Myocyte (in vitro differentiated cells): ENCODE measurements around the gene SPOCD1. TPM values are rescaled to one million over a fixed set of nuclear protein-coding genes. Genes with fewer than 3 reads are reported as not detected.

ENCODE experiments used
- DNase-seq: peaks from one replicate; pipeline ENCODE4 v3.0.0-alpha.2; 2012; ENCODE audit warnings: low read depth
- total RNA-seq: library from RNA; depleted of rRNA; stranded (reverse); fragments of >200 nt; gene quantifications from 2 replicates; pipeline ENCODE4 v1.2.3, GENCODE V29; 2014

Gene SPOCD1
- total RNA-seq, 1 donor from 2014 or later: 9.7 TPM

DNA sequence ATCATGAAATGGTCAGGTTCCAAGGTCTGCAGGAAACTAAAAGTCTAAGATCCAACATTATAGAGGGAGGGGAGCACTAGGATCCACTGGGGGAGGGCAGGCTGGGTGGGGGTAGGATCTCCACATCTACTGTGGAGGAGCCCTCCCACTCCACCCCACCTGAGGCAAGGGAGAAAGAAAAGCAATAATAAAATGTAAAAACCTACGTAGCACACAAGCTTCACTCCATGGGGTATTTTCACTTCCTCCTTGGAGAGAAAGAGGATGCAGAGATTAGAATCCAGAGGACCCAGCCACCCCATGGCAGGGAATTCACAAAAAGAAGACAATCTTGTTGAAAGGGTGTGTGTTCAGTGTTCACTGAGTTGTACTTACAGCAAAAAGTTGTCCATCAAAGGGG, 14.4 kb downstream of the SPOCD1 start:
- no peak for DNase-seq

DNA sequence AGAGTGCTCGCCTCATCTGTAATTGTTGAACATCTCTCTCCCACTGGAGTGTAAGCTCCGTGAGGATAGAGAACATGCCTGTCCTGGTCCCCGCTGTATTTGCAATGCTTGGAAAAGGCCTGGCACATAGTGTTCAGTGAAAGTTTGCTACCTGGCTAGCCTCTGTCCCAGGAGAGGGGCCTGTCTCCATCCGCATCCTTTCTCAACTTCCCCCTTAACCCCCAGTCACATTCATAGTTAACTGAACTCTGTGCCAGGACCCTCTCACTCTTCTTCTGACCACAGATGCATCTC, 15.2 kb downstream of the SPOCD1 start:
- no peak for DNase-seq

DNA sequence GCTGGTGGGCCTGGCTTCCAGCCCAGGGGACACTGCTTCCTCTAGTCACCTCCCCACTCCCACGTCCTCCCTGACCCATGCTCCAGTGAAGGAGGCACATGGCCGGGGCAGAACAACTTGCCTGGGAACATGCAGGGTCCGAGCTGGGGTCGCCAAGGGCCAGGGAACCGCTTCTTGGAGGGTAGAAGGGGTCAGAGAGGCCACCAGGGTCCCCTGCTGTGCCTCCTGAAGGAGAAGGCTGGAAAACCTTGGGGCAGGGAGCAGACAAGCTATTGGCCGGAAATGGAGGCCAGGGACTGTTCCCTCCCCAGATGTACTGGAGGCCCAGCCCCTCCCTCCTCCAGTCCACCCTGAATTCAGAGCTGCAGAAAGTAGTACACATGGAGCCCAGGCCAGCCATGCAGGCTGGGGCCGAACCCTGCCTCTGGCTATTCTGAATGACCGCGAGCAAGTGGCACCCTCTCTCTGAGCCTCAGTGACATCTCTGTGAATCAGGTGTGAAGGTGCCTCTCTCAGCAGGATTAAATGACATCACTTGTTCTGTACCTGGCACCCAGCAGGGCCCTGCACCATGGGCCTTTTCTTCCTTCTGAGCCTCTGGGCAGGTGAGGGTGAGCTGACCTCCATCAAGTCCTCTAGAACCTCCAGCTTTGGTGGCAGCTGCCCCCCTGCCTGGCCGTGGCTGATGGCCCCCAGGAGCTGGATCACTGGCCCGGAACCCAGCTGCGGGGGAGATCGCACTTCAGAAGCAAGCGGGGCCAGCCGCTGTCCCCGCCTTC, 15.7 kb downstream of the SPOCD1 start:
- DNase-seq: no peak

DNA sequence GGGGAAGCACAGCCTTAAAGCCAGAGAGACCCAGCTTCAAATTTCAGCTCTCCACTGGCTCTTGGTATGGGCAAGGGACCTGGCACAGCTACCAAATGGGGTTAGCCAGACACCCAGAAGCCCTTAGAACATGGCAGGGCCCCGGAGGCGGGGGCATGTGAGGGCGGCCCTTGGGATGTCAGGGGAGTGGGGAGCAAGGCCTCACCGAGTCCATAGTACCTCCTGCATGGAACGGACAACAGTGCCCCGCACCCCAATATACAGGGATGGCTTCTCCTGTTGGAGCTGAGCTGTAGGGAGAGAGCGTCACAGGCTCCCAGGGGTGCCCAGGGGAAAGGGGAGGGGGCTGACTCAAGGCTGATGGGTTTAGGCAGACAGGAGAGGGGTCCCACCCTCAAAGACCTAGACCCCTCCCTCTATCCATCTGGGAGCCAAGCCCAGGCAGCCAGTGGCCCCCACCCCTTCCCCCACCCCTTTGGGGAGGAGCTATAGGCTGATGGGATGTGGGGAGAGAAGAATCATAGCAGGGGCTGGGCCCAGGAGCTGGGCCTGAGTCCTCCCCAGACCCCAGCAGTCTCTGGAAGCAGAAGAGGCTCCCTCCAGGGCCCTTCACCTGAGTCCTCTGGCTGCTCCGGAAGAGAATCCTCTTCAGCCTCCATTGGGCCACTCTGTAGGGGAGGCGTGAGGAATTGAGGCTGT, 16.5 kb downstream of the SPOCD1 start:
- DNase-seq: no peak

DNA sequence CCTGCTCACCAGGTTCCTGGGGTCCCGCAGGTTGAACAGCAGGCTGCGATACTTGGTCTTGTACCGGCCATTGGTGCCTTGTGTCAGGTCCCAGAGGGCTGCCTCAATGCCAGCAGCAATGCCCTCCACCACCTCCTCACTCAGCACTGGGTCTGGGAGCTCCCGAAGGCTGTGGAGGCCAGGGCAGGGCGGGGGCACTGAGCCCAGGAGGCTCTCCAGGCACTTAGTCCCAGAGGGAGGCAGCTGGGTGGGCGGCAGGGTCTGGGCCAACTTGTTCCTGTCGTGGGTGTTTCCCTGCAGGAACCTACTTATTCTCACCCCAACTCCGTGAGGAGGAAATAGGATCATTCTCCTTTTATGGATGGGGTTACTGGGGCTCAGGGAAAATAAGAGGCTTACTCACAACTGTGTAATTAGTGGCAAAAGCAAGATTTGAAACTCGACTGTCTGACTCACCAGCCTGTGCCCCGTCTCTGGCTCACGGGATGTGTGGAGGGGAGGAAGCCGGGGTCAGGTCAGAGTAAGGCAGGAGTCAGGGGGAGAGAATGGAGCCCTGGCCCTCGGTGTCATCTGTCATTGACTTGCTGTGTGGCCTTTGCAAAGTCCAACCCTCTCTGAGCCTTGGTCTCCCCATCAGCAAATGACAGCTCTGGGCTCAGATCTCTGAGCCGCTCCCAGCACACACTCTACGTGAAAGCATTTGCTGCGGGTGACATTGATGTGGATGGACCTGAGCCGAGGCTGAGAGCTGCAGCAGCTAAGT, 17.2 kb downstream of the SPOCD1 start:
- DNase-seq: peak; percentile 64

DNA sequence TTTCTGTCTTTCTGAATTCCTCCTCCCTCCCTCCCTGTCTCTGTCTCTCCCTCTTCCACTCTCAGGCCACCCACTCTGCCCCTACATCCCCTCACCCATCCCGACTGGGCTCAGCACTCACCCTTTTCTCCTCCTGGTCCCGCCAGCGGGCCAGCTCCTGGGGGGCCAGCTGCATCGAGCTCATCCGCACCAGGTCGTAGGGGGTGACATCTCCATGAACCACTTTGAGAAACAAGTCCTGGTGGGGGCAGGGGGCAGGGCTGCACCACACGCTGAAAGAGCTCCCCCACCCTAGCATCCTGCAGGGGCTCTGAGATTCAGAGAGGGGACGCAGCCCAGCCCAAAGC, 17.8 kb downstream of the SPOCD1 start:
- no peak for DNase-seq

DNA sequence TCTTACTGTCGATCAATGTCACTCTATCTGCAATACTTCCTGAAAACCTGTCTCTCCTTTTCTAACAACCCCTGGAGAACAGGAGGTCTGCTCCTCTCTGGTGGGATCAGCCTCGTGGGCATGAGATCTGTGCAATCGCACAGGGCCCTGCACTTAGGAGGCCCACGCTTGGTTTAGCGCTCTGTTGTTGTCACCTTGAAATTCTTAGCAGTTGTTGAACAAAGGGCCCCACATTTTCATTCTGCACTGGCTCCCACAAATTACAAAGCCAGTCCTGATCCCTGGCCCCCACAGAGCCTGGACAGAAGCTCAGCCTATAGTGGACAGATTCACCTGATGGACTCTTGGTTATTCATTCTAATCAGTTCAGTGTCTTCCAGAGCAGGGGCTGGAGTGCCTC, 18.6 kb downstream of the SPOCD1 start:
- DNase-seq: no peak

DNA sequence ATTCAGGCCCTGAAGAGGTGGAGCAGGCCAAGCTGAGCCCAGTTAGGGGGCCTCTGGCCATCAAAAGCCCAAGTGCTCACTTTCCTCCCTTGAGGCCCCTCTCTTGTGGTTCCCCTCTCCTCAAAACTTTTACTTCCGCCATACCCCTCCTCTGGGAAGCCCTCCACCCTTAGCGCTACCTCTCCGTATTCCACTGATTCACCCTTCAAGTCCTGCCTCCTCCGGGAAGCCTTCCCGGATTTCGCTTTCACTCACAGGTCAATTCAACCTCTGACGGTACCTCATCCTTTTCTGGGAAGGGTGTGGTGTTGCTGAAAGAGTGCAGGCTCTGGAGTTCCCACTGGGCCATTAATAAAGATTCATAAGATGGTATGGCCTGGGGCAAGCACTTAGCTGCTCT, 19.1 kb downstream of the SPOCD1 start:
- no peak for DNase-seq

DNA sequence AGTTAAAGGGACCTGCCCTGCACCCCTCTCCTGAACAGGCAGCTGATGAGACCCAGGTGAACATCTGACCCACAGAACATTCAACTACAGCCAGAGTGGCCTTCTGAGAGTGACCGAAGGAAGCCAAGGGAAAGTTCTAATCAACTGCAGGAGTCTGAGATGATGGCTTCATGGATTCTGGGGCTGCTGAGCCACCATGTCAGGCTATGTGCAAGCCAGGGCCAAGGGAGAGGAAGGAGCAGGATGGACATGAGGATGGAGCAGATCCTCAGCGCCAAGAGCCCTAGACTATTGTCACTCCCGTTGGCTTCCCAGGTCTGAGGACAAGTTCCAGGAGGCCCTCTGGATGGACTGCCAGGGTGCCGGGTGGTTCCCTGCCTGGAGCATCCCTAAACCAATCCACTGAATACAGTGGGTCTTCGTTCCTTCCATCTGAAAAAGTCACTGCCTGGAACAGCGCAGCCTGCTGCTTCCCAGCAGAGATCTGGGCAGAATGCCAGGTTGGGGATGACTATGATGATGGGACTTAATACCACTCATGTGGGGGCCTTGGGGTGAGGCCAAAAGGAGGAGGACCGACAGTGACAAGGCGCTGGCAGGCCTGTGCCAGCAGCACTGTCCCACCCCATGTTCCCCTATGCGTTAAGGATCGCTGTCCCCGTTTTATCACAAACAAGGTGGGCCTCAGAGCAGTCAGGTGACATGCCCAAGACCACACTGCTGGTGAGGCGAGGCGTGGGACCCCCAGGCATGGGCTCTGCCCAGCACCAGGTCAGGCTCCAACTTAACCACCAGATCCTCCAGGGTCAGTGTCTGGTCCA, 19.8 kb downstream of the SPOCD1 start:
- DNase-seq: peak; percentile 59

DNA sequence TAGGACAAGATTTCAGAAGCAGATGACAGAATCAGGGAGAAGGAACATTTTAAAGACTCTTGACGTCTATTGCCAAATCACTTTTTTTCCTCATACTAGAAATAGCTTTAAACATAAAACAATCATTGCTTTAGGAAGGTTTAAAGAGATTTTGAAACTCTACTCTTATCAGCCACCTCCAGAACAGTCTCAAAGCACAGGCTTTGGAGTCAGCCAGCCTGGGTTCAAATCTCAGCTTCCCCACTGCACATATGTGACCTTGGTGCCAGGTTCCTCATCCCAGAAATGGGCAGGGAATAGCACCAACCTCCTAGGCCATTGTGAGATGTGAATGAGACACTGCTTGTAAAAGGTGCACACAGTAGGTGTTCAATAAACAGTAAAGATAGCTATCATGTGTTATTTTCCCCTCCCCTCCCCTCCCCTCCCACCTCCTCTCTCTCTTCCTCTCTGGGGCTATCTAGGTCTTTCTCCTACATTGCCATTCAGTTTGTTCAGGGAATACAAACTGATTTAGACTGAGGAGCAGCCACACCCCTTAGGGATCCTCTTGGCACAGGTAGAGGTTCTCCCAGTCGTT, 20.6 kb downstream of the SPOCD1 start:
- no peak for DNase-seq

DNA sequence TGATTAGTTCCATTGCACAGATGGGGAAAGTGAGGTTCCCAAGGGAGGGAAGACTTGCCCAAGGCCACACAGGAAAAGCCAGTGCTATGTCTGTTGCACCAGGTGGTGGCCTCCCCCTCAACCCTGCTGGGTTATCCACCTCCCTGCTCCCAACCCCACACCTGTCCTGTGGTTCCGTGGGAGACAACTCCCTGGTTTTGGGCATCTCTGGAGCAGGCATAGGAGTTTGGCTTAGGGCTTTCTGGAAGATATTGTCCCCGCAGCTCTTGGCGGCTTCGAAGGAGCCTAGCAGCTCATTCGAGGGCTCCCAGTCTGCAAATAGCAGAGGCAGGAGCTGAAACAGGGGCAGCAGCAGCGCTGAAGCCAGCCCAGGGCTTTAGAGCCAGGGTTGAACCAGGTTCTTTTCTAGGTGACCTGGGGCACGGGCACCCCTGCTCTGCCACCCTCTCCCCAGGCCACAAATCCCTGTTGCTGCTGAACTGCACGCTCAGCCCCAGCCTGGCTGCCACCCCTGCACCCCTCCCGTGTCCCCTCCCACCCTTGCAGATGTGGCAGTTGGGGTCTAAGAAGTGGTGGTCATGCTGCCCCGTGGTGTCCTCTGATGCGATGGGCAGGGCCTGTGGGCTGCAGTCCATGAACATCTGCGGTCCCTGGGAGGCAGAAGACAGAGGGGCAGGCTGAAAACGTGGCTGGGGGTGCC, 22.1 kb downstream of the SPOCD1 start:
- no peak for DNase-seq

DNA sequence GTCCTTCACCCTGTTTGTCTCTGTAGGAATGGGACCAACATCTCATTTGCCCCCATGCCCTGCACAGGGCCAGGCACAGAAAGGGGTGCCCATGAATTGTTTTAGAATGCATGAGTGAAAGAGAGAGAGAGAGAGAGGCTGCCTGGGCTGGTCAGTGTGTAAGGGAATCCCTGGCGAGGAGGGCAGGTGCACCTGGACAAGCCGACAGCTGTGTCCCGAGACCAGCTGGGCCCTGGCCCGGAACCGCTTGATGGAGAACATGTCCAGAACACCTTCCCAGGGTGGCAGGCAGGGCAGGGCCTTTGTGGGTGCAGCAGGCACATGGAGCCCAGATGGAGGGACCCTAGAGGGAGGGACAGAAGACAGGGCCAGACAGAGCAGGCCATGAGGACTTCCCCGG, 22.7 kb downstream of the SPOCD1 start:
- no peak for DNase-seq

DNA sequence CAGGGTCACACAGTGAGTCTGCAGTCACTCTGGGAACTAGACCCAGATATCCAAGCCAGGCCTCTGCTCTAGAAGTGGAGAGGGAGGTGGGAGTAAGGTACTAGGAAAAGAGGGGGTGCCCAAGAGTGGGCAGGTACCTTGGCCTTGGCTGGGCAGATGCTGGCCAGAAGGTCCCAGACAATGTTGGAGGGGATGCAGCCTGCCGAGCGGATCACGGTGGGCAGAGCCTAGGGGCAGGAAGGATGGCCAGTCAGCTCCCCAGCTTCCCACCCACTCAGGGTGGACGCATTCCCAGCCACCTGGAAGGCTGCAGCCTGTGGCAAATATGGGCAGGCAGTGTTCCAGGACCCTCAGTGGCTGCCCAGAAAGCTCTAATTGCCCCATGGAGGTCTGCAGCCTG, 23.3 kb downstream of the SPOCD1 start:
- no peak for DNase-seq

DNA sequence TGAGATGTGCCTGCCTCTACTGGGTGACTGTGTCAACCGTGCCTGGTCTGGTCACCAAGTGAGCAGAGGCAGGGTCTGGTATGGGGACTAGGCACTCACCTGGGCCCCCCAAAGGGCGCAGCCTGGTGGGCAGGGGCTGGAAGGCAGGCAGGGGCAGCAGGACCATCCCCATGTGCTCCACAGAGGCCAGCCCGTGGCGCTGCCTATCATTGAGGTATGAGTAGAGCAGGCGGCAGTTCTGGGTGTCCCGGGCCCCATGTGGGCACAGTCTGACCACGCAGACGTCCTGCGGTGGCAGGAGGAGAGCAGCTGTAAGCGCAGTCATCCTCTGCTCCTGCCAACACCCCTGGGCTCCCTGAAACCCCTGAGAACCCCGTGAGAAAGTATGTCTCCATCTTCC, 23.7 kb downstream of the SPOCD1 start:
- peak; percentile 32 for DNase-seq

DNA sequence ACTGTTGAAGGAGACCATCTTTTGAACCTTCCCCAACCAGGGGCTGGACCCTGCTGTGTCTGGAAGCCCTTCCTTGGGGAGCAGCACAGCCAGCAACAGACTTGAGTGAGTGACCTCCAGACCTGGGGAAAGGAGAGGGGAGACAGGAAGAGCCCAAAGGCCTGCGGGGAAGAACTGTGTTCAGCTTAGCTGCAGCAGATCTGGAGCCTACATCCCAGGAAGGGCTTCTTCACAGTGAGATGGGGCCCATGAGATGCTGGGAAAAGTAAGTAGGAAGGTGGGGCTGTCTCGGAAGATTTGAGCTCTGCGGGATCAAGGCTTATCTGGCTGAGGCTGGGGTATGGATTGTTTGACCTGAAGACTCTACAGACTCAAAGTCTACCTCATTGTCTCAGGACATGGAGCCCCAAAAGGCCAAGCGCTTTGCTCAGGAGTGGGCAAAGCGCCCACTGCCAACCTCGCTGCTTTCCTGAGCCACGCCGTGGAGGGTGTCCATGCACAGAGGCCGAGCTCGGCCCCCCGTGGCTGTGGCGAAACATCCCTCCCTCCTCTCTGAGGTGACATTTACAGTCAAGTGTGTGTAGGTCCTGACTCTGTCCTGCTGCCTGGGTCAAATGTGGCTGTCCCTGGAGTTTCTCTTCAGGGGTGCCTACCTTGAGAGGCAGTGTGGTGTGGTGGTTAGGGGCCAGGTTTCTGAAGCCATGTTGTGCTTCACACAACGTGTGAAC, 24.5 kb downstream of the SPOCD1 start:
- no peak for DNase-seq

DNA sequence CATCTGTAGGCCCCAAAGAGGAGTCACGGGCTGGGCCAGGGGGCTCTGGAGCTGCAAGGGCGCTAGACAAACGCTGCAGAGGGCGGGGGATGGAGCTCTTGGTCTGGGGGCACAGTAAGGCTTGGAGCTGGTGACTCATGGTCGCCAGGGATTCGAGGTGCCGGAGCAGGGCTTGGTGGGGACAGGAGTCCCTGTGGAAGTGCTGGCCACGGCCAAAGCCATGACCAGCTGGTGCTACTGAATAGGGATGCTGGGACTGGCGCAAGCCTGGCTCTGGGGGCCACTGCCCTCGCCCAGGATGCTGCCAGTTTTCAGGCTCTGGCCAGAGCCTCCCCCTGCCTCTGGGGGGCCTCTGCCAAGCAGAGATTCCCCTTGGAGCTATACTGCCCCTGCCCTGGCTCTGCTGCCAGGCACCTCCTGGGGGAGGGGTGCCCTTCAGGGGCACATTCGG, 25.2 kb downstream of the SPOCD1 start:
- DNase-seq: no peak

DNA sequence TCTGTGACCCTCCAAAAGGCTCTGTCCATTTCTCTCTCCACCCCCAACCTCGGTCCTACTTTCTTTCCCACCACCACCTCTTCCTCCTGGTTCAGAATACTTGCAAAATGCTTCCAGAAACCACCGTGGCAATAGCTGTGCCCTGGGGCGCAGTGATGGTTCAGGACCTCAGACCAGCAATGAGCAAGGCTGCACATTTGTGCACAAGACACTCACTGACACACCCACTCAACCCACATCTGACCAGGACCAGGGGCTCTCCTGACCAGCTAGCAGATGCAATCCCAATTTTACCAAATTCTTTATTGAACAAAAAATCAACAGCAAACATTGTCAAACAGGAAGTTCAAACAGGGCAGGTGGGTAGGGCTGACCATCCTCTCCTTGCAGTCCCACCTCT, 25.7 kb downstream of the SPOCD1 start:
- DNase-seq: no peak

DNA sequence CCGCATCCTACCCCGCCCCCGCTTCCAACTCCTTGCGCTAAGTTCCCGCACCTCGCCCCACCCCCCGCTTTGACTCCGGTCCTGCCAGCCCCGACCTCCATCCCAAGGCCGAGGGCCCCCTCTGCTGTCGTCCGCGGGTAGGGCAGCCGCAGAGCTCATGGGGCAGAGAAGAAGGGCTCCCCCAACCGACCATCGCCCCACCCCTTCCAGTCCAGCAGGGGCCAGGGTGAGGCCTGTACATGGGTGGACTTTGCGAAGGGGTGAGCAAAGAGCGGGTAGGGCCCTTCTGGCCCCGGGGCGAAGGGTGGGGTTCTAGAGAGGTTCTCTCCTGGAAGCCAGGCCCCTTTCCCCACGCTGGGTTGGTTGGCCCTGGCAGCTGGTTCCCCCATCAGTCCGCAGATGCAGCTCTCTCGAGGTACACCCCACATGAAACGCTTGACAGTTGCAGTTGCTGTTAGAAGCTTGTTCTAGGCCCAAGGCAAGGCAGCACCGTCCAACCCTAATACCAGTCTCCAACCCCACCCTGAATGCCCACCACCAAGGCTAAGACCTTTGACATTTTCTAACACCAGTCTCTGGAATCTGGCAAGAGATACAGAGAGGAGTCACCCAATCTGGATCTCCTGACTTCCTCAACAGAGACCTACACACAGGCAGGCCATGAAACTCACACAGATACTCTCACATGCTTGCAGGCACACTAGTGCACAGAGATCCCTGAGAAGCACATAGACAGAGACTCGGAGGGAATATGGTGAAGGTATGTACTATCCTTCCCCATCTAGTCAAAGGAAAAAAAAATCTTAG, 26.4 kb downstream of the SPOCD1 start:
- DNase-seq: peak; percentile 93

DNA sequence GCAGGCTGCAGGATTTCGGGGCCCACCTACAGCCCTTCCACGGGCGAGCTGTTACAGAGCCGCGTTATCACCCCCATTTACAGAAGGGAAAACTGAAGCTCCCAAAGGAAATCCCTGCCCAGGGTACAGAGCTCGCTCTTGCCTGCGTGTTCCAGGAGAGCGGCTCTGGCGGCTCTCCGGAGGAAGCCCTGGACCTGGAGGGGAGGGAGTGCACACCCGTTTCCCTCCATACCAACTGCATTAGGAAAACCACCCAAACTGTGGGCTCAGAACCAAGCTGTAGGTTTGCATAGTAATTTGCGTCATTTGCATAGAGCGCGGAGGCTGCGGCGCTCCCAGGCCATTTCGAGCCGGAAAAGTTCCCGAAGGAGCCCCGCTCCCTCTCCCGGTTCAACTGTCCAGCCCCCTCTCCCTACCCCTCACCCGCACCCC, 27.0 kb downstream of the SPOCD1 start:
- peak; percentile 55 for DNase-seq
